SK-N-SH (cell line): ENCODE results near the gene NCOA5. TPM values are rescaled to one million over a fixed set of nuclear protein-coding genes. Genes with fewer than 3 reads are reported as not detected.

Experiments used
- CTCF ChIA-PET: fragments of 300-600, 350-600 bp; formaldehyde crosslinking; extraction: SDS; loops from one replicate; lab custom pipeline; 2021; lab: Yijun Ruan, JAX
- POLR2A ChIA-PET: fragments of 350-600 bp; sonication (Branson Sonifier 250); formaldehyde crosslinking; extraction: SDS; loops from one replicate; lab custom pipeline; 2020; ENCODE audit warnings: antibody characterized with exemption, inconsistent platforms; lab: Yijun Ruan, JAX
- DNase-seq: peaks from one replicate; pipeline ENCODE4 v3.0.0; 2012
- H2AFZ ChIP-seq: fragments of 200-600 bp; sonication (generic); 2 replicates; pipeline ENCODE4 v1.8.1; 2016; ENCODE audit warnings: antibody characterized with exemption, mild to moderate bottlenecking, low read depth
- H3F3A ChIP-seq: fragments of 200-600 bp; sonication (generic); replicated peaks from 2 replicates; pipeline ENCODE3; 2016; ENCODE audit warnings: antibody characterized with exemption, mild to moderate bottlenecking; ENCODE audit not compliant: insufficient read depth
- H3K27ac ChIP-seq, 2 experiments: fragments of 200-500 bp in 1 of 2; fragments of 200-600 bp in 1 of 2; sonication (Bioruptor generic) in 1 of 2; sonication (generic), shearing (Covaris generic) in 1 of 2; 2 replicates each; pipeline versions ENCODE4 v1.5.1 to v1.6.1; 2014 to 2016; ENCODE audit warnings: low read depth in 2 of 2, inconsistent platforms in 1 of 2, low read length in 1 of 2, mild to moderate bottlenecking in 1 of 2, mixed read lengths in 1 of 2
- H3K27me3 ChIP-seq: fragments of 200-600 bp; sonication (generic), shearing (Covaris generic); 2 replicates; pipeline ENCODE4 v1.6.1; 2016; ENCODE audit warnings: mixed run types; ENCODE audit not compliant: insufficient read depth
- H3K36me3 ChIP-seq, 2 experiments: fragments of 200-500 bp in 1 of 2; fragments of 200-600 bp in 1 of 2; sonication (Bioruptor generic) in 1 of 2; sonication (generic) in 1 of 2; replicated peaks in 1 of 2; 2 replicates each; pipeline versions ENCODE3 to v1.5.1; 2014 to 2016; ENCODE audit warnings: low read length in 1 of 2, mild to moderate bottlenecking in 1 of 2; ENCODE audit not compliant: insufficient read depth in 2 of 2, control insufficient read depth in 1 of 2
- H3K4me1 ChIP-seq, 2 experiments: fragments of 200-500 bp in 1 of 2; fragments of 200-600 bp in 1 of 2; sonication (Bioruptor generic) in 1 of 2; sonication (generic), shearing (Covaris generic) in 1 of 2; 2 replicates each; pipeline versions ENCODE4 v1.5.1 to v1.6.1; 2014 to 2016; ENCODE audit warnings: low read depth in 1 of 2, low read length in 1 of 2, mixed run types in 1 of 2; ENCODE audit not compliant: insufficient read depth in 2 of 2, control insufficient read depth in 1 of 2
- H3K4me2 ChIP-seq: fragments of 200-600 bp; sonication (generic), shearing (Covaris generic); 2 replicates; pipeline ENCODE4 v1.6.1; 2017; ENCODE audit warnings: mixed run types
- H3K4me3 ChIP-seq, 2 experiments: fragments of 200-500 bp in 1 of 2; fragments of 200-600 bp in 1 of 2; sonication (Bioruptor generic) in 1 of 2; sonication (generic), shearing (Covaris generic) in 1 of 2; 2 replicates each; pipeline versions ENCODE4 v1.5.1 to v1.8.1; 2014 to 2016; ENCODE audit warnings: low read depth in 2 of 2, inconsistent platforms in 1 of 2, low read length in 1 of 2, mild to moderate bottlenecking in 1 of 2, mixed read lengths in 1 of 2, moderate library complexity in 1 of 2
- H3K79me2 ChIP-seq: fragments of 200-600 bp; sonication (generic); 2 replicates; pipeline ENCODE4 v1.8.1; 2017; ENCODE audit warnings: mild to moderate bottlenecking; ENCODE audit not compliant: insufficient read depth
- H3K9ac ChIP-seq: fragments of 200-600 bp; sonication (generic); 2 replicates; pipeline ENCODE4 v1.6.1; 2017; ENCODE audit warnings: mixed run types
- H3K9me2 ChIP-seq: fragments of 200-600 bp; sonication (generic); 2 replicates; pipeline ENCODE4 v1.6.1; 2017; ENCODE audit warnings: mixed run types
- H3K9me3 ChIP-seq: fragments of 200-600 bp; sonication (generic); 2 replicates; pipeline ENCODE4 v1.6.1; 2017; ENCODE audit warnings: mixed run types, mild to moderate bottlenecking, moderate library complexity
- H4K20me1 ChIP-seq: fragments of 200-600 bp; sonication (generic); 2 replicates; pipeline ENCODE4 v1.6.1; 2017; ENCODE audit warnings: mild to moderate bottlenecking, mixed run types; ENCODE audit not compliant: insufficient read depth
- CHD2 ChIP-seq: fragments of 150-350 bp; IDR thresholded peaks from 2 replicates; pipeline ENCODE4 v1.6.1; 2018; ENCODE audit warnings: low read length; ENCODE audit not compliant: partially characterized antibody
- CTCF ChIP-seq: fragments of 200-600 bp; sonication (generic); IDR thresholded peaks from 2 replicates; pipeline ENCODE4 v1.6.1; 2017; ENCODE audit warnings: antibody characterized with exemption, mild to moderate bottlenecking, moderate library complexity
- EP300 ChIP-seq, 2 experiments: IDR thresholded peaks; 2 replicates each; pipeline versions ENCODE4 v1.4.0 to v1.6.1; 2012; ENCODE audit warnings: borderline replicate concordance in 1 of 2, low read depth in 1 of 2, low read length in 1 of 2
- JUND ChIP-seq: IDR thresholded peaks from 2 replicates; pipeline ENCODE4 v1.4.0; 2012
- MAX ChIP-seq: IDR thresholded peaks from 2 replicates; pipeline ENCODE4 v1.4.0; 2012; ENCODE audit warnings: low read depth
- MXI1 ChIP-seq: IDR thresholded peaks from 2 replicates; pipeline ENCODE4 v1.6.1; 2012; ENCODE audit warnings: mild to moderate bottlenecking, low read depth, low read length, improper control_type of control experiment
- RAD21 ChIP-seq: IDR thresholded peaks from 2 replicates; pipeline ENCODE4 v1.6.1; 2012; ENCODE audit warnings: mild to moderate bottlenecking, low read length
- REST ChIP-seq: IDR thresholded peaks from 2 replicates; pipeline ENCODE4 v1.6.1; 2012; ENCODE audit warnings: mild to moderate bottlenecking, low read depth, low read length, moderate library complexity
- SIN3A ChIP-seq: IDR thresholded peaks from 2 replicates; pipeline ENCODE4 v1.6.1; 2012; ENCODE audit warnings: low read depth, mild to moderate bottlenecking, low read length, moderate library complexity, borderline replicate concordance
- SMC3 ChIP-seq: IDR thresholded peaks from 2 replicates; pipeline ENCODE4 v1.6.1; 2012; ENCODE audit warnings: low read depth, low read length, improper control_type of control experiment
- TAF1 ChIP-seq: IDR thresholded peaks from 2 replicates; pipeline ENCODE4 v1.6.1; 2012; ENCODE audit warnings: low read depth, mild to moderate bottlenecking, low read length, moderate library complexity, borderline replicate concordance
- TEAD4 ChIP-seq: IDR thresholded peaks from 2 replicates; pipeline ENCODE4 v1.4.0; 2012; ENCODE audit warnings: mild to moderate bottlenecking, borderline replicate concordance; ENCODE audit not compliant: insufficient read depth
- USF1 ChIP-seq: IDR thresholded peaks from 2 replicates; pipeline ENCODE4 v1.4.0; 2012; ENCODE audit warnings: low read depth, borderline replicate concordance
- USF2 ChIP-seq: fragments of 150-350 bp; IDR thresholded peaks from 2 replicates; pipeline ENCODE4 v1.6.1; 2017; ENCODE audit warnings: antibody characterized with exemption, low read length, low read depth, borderline replicate concordance
- YY1 ChIP-seq: IDR thresholded peaks from 2 replicates; pipeline ENCODE4 v1.4.0; 2012; ENCODE audit warnings: low read depth, mild to moderate bottlenecking
- ZBTB33 ChIP-seq: IDR thresholded peaks from 2 replicates; pipeline ENCODE4 v1.4.0; 2012; ENCODE audit warnings: low read depth, borderline replicate concordance
- WGBS: methylation state at CpG from one replicate; pipeline ENCODE4 v1.1.6; 2017; ENCODE audit warnings: low lambda C conversion rate; 5-methylcytosine and 5-hydroxymethylcytosine counted together
- polyA plus RNA-seq, 3 experiments: library from polyadenylated mRNA; depleted of rRNA; stranded (reverse); fragments of >200 nt; gene quantifications; 2 replicates each; pipeline ENCODE4 v1.2.3, GENCODE V29; 2012

NCOA5 gene
- polyA plus RNA-seq, 1 of the 3 experiments (the other 2 are of a cell fraction): 20.4 TPM

GRCh38 chr20:46078954-46079353 lies 10.8 kb downstream of the NCOA5 start:
- Histone ChIP-seq H3K9ac (no peak overlapping the region), H4K20me1 (peaks cover 92% of the 10 kb centered on the region), H3K27ac (no peak overlapping the region), H3K36me3 (peaks cover 35 to 57% of the 10 kb centered on the region in 2 experiments), H3K4me2 (no peak overlapping the region), H3K9me3 (no peaks in the 10 kb centered on the region), H3K4me1 (peaks cover 0 to 2% of the 10 kb centered on the region in 2 experiments; a peak in 3 of 4 replicates), H3K27me3 (no peaks in the 10 kb centered on the region), H3K79me2 (peaks cover 93% of the 10 kb centered on the region), H2AFZ (no peak overlapping the region), H3F3A (no peaks in the 10 kb centered on the region), H3K9me2 (no peaks in the 10 kb centered on the region), H3K4me3 (no peak overlapping the region)
- WGBS: 90% methylated on average over 7 of the region's 7 CpGs
- CTCF ChIA-PET: interaction anchor here (0.5 to 2.0 kb wide), 3 partner anchors 67 to 103 kb away, joined by 3 to 4 read pairs (median 3); no protein-coding TSS in a partner anchor
- DNase-seq: no peak
- TF ChIP-seq REST: no peak
- POLR2A ChIA-PET: no interaction called here

GRCh38 chr20:46077642-46078305 lies 12.0 kb downstream of the NCOA5 start:
- no peak overlapping the region for H3K9ac ChIP-seq
- no peak overlapping the region for H3K27ac ChIP-seq
- no peak overlapping the region for H3K4me2 ChIP-seq
- DNase-seq: no peak
- no peaks in the 10 kb centered on the region for H3K9me2 ChIP-seq
- no peaks in the 10 kb centered on the region for H3K9me3 ChIP-seq
- no peak overlapping the region for H2AFZ ChIP-seq
- peaks cover 35 to 62% of the 10 kb centered on the region in 2 experiments for H3K36me3 ChIP-seq
- peaks cover 87% of the 10 kb centered on the region for H4K20me1 ChIP-seq
- H3K27me3 ChIP-seq: no peaks in the 10 kb centered on the region
- CTCF ChIA-PET: interaction anchor here (0.7 to 1.9 kb wide), 2 partner anchors 90 to 108 kb away, joined by 4 to 6 read pairs; no protein-coding TSS in a partner anchor
- H3F3A ChIP-seq: no peaks in the 10 kb centered on the region
- no peaks in the 10 kb centered on the region; a peak in 2 of 4 replicates for H3K4me1 ChIP-seq
- POLR2A ChIA-PET: no interaction called here
- over 99% methylated on average over 8 of the region's 8 CpGs for WGBS
- peaks cover 90% of the 10 kb centered on the region for H3K79me2 ChIP-seq
- no peak overlapping the region for H3K4me3 ChIP-seq
- no peak for TF ChIP-seq RAD21
- no peak for TF ChIP-seq CTCF
- TF ChIP-seq EP300 (IDR thresholded peaks at IDR 0.05; ENCODE audit: borderline replicate concordance in 1 of 2, low read depth in 1 of 2, low read length in 1 of 2): no peak
- no peak for TF ChIP-seq TAF1
- TF ChIP-seq MXI1: no peak
- TF ChIP-seq JUND: no peak
- TF ChIP-seq CHD2: no peak
- no peak for TF ChIP-seq SIN3A
- TF ChIP-seq SMC3: no peak
- TF ChIP-seq YY1: no peak
- TF ChIP-seq TEAD4: no peak
- TF ChIP-seq USF2: no peak
- no peak for TF ChIP-seq MAX
- no peak for TF ChIP-seq ZBTB33
- no peak for TF ChIP-seq USF1
